GM12873 (cell line): ENCODE results near the gene ZMIZ1.

Experiments used
- TF ChIP-seq, protein P1 (sequence below): IDR thresholded peaks from 2 replicates; pipeline ENCODE4 v1.5.1; 2012; ENCODE audit warnings: low read depth, mild to moderate bottlenecking, moderate library complexity, low read length, control low read depth; ENCODE audit not compliant: insufficient read depth; ENCODE audit errors: missing control alignments

Gene ZMIZ1

DNA sequence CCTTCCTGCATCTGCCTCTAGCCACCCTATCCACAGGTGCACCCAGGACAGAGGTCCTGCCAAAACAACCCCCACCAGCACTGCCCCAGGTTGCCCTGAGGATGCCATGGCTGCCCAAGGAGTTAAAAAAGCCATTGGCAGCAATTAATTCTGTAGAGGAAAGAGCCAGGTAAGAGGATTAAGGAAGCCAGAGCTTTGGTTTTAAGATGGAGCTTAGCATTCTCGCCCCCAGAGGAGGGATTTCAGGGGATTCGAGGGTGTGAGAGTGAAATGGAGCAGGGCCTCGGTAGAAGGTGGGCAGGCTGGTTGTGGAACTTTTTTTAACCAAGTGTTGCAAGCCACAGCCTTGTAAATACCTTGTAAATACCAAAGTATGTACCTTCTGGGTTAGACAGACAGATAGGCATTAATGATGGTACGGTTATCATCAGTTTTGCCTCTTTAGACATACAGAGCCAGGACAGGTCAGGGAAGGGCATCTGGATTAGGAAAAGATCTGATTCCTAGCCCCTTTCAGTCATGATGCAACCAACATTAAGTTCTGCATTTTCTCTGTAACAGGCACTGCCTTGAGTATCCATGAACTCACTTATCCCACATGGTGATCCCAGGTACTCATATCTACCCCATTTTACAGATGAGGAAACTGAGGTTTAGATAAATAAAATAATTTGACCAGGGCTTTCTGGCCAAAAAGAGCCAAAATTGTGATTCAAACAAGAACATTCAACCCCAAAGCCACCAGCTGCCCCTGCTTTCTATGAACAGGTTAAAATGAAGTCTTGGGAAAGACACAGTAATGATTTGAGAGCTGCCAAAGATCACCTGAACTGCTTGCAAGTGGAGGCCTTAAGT lies 157.9 kb downstream of the ZMIZ1 start:
- TF ChIP-seq, protein P1, sequence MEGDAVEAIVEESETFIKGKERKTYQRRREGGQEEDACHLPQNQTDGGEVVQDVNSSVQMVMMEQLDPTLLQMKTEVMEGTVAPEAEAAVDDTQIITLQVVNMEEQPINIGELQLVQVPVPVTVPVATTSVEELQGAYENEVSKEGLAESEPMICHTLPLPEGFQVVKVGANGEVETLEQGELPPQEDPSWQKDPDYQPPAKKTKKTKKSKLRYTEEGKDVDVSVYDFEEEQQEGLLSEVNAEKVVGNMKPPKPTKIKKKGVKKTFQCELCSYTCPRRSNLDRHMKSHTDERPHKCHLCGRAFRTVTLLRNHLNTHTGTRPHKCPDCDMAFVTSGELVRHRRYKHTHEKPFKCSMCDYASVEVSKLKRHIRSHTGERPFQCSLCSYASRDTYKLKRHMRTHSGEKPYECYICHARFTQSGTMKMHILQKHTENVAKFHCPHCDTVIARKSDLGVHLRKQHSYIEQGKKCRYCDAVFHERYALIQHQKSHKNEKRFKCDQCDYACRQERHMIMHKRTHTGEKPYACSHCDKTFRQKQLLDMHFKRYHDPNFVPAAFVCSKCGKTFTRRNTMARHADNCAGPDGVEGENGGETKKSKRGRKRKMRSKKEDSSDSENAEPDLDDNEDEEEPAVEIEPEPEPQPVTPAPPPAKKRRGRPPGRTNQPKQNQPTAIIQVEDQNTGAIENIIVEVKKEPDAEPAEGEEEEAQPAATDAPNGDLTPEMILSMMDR: no peak

DNA sequence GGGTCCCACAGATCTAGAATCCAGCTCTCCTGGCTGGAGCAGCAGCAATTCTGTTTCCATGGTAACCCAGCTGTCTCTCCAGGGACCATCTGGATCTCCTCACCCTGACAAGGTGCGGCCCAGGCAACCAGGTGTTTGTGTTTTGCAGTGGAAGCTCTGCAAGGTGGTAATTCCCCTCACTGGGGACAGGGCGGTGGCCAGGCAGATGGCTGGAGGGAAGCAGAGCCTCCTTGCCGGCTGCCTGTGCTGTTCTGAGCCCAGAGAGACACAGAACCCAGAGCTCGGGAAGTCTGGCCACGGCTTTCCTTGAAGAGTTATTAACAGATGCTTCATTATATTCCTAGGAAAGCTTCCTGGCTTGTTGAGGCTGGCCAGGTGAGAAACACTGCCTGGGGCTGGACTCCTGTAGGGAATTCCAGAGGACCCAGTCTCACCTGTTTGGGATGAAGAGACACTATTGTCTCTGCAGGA lies 160.3 kb downstream of the ZMIZ1 start:
- TF ChIP-seq, protein P1: no peak

DNA sequence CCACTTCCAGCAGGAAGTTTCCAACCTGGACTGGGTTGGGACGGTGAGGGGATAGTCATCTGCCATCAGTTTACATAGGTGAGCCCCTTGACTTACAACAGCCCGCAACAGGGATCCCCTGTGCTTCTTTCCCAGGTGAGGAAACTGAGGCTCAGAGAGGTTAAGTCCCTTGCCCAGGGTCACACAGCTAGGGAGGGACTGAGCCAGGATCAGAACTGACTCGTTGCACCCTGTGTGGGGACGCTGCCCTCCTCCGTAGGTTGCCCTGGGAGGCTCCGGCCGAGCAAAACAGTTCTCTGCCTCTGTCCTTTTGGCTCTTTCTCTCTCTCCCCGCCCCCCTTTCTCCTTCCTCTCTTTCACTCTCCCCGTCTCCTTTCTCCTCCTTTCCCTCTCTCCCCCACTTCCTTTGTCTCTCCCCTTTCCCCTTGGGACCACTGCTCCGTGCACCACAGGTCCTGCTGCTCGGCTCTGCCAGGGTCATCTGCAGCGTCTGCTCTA lies 161.1 kb downstream of the ZMIZ1 start:
- TF ChIP-seq, protein P1: no peak

DNA sequence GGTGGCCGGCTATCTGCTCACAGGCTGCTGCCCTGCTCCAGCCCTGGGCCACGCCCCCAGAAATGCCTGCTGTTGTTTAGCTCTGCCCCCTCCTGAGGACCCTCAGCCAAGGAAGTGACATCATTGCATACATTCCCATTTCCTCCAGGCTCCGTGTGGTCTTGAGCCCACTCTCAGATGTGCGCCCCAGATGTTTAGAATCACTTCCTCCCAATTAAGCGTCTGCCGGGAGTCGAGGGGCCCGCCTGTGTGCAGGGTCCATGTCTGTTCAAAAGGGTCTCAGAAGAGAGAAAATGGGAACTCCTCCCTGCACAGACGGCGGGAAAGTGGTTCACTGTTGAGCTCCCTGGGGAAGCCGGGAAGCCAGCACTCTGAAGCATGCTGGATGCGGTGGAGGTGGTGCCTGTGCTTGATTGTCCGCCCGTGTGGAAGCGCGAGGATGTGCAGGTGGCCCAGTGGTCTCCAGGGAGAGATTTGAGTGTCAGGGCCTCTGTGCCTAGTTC lies 161.6 kb downstream of the ZMIZ1 start:
- TF ChIP-seq, protein P1: no peak

DNA sequence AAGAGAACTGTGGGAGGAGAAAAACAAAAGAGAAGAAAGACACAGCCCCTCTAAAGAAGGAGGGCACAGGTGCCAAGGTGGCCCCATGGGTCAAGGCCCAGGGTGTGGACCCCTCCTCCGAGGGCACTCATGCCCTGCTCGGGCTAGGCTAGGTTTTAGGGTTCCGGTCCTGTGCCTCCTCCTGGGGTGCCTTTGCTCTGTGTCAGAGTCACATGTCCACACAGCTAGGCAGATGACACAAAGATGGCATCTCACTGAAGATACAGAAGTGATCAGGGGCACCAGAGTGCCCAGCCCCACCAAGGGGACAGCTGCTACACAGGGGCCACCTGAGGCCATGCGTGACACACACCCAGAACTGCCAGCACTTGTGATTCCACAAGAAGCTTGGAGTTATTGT lies 162.1 kb downstream of the ZMIZ1 start:
- TF ChIP-seq, protein P1: no peak

DNA sequence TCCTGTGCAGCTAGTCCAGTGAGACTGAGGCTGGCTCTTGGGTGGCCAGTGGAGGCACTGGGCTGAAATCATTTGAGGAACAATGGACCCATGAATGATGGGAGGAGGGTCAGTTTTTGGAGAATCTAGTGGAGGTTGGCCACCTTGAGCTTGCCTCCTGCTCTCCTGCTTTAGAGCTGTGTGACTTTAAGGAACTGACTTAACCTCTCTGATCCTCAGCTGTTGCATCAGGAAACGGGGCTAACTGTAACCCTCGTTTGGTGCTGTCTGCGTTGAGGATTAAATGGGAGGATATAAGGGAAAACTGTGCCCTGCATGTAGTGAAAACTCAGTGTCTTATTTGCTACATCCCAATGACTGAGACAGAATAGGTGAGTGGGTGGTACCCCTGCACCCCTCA lies 163.1 kb downstream of the ZMIZ1 start:
- TF ChIP-seq, protein P1: no peak

DNA sequence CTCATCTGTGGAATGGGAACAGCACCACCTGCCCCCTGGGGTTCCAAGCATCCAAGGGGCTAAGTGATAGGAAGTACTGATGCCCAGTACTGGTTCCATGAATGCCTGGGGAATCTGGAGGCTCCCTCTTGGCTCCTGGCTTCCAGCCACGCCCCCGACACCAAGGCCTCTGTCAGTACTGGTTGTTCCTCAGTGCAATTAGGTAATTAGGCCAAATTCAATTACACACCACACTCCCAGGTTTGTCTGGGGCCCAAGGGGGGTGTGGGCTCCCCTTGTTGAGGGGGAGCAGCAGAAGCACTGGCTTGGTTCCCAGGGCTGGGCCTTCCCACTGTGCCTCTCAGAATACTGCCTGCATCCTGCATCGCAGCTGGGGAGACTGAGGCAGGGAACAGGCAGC lies 164.1 kb downstream of the ZMIZ1 start:
- TF ChIP-seq, protein P1: no peak
